ENCODE results near the gene MXI1.

The MXI1 gene

DNA sequence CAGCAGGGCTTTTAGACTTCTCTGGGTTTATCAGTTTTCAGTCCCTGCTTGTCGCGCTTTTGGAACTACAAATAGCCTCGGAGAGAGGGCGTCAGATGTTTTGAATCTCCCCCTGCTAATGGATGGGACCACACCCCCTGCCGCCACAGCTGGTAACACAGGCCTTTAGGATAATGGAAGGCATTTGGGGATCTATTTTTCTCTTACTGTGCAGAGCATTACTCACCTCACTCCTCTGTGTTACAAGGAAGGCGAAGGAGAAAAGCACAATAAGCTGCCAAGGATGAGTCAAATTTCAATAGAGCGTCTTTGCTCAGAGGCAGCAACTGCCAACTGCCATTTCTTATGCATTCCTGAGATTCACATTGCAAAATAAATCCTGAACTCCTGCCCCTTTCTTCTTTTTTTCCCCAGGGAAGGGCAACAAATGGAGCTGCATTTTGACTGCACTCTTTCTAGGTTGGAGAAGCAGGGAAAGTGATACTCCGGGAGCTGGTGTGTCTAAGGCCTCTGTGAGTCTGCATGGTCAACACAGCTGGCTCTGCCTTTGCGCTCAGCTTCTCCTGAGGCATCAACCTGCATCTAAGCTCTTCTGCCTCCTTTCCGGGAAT is 128.8 kb downstream of the MXI1 start:
- TF ChIP-seq, protein P1, sequence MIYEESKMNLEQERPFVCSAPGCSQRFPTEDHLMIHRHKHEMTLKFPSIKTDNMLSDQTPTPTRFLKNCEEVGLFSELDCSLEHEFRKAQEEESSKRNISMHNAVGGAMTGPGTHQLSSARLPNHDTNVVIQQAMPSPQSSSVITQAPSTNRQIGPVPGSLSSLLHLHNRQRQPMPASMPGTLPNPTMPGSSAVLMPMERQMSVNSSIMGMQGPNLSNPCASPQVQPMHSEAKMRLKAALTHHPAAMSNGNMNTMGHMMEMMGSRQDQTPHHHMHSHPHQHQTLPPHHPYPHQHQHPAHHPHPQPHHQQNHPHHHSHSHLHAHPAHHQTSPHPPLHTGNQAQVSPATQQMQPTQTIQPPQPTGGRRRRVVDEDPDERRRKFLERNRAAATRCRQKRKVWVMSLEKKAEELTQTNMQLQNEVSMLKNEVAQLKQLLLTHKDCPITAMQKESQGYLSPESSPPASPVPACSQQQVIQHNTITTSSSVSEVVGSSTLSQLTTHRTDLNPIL (CRISPR knock-in tag; IDR thresholded peaks at IDR 0.05; ENCODE audit: low read depth): no peak
- TF ChIP-seq ZFP30 (CRISPR knock-in tag; IDR thresholded peaks at IDR 0.05) (no peak), ZFP3 (CRISPR knock-in tag; IDR thresholded peaks at IDR 0.05) (no peak), ZNF70 (CRISPR knock-in tag; IDR thresholded peaks at IDR 0.05) (no peak), ZC3H10 (CRISPR knock-in tag; IDR thresholded peaks at IDR 0.05) (no peak), TOX (CRISPR knock-in tag; IDR thresholded peaks at IDR 0.05; ENCODE audit: borderline replicate concordance) (no peak), SNAI2 (CRISPR knock-in tag; IDR thresholded peaks at IDR 0.05) (no peak), ZNF565 (CRISPR knock-in tag; conservative IDR thresholded peaks at IDR 0.05; ENCODE audit: low read depth) (no peak), ARNTL (CRISPR knock-in tag; IDR thresholded peaks at IDR 0.05; ENCODE audit: borderline replicate concordance, low read depth) (no peak), RARB (CRISPR knock-in tag; IDR thresholded peaks at IDR 0.05) (no peak), OSR1 (CRISPR knock-in tag; IDR thresholded peaks at IDR 0.05) (no peak)
- TF ChIP-seq, protein P2, sequence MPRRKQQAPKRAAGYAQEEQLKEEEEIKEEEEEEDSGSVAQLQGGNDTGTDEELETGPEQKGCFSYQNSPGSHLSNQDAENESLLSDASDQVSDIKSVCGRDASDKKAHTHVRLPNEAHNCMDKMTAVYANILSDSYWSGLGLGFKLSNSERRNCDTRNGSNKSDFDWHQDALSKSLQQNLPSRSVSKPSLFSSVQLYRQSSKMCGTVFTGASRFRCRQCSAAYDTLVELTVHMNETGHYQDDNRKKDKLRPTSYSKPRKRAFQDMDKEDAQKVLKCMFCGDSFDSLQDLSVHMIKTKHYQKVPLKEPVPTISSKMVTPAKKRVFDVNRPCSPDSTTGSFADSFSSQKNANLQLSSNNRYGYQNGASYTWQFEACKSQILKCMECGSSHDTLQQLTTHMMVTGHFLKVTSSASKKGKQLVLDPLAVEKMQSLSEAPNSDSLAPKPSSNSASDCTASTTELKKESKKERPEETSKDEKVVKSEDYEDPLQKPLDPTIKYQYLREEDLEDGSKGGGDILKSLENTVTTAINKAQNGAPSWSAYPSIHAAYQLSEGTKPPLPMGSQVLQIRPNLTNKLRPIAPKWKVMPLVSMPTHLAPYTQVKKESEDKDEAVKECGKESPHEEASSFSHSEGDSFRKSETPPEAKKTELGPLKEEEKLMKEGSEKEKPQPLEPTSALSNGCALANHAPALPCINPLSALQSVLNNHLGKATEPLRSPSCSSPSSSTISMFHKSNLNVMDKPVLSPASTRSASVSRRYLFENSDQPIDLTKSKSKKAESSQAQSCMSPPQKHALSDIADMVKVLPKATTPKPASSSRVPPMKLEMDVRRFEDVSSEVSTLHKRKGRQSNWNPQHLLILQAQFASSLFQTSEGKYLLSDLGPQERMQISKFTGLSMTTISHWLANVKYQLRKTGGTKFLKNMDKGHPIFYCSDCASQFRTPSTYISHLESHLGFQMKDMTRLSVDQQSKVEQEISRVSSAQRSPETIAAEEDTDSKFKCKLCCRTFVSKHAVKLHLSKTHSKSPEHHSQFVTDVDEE (CRISPR knock-in tag; IDR thresholded peaks at IDR 0.05): no peak
- peak; percentile 98 for ATAC-seq
